Skeletal muscle cell (primary cell): ENCODE results near the gene SCTR.

ENCODE experiments used
- DNase-seq: peaks from one replicate; pipeline ENCODE4 v3.0.0-alpha.2; 2010; ENCODE audit warnings: low read depth
- H3K4me3 ChIP-seq: 2 replicates; pipeline ENCODE4 v1.5.1; 2011; ENCODE audit warnings: low read depth, mild to moderate bottlenecking, control low read depth, low read length, moderate library complexity

SCTR gene

DNA sequence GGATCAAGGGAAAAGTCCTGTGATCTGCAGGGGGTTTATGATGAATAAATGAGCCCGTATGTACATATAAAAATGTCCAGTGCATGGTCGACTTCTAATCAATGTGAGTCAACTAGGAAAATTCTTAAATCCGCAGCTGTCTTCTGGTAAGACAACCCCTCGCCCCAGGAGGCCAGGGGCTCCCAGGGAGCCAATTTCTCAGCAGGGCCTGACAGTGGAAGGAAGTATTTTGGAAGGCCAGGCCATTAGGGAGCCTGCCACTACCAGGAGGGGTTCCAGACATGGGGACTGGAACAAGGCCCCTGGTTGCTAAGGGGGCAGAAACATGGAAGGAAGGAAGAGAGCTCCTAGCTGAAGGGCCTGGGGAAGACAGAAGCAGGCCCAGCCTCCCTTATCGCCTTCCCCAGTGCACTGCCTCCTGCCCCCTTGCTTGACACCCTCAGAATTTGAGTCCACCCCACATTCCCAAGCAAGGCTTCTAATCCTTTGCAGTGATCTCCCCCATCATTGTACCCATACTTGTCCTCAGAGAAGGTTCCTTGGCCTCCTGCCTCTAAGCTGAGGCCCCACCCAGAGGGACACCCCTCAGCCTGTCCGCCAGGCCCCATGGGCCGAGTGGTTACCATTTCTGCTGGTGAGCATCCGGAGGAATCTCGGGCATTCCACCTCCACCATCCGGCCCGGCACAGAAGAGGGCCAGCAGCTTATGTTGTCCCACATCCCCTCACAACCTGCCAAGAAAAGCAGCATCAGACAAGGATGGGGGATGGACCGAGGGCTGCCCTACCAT, 45.9 kb downstream of the SCTR start:
- no peak overlapping the region for H3K4me3 ChIP-seq
- no peak for DNase-seq

DNA sequence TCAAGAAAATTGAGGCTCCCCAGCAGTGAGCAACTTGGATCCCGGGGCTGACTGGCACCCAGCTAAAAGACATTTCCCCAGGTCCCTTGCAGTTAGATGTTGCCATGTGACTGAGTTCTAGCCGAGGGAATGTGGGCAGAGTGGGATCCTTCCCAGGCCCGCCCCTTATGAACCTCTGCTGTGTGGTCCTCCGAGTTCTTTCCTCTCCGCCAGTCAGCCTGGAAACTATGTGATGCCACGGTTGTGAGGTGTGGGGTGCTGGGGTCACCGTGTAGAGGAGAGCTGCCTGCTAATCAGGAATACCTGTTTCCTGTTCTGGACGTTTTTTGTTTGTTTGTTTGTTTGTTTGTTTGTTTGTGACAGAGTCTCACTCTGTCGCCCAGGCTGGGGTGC, 47.2 kb downstream of the SCTR start:
- no peak overlapping the region for H3K4me3 ChIP-seq
- no peak for DNase-seq

DNA sequence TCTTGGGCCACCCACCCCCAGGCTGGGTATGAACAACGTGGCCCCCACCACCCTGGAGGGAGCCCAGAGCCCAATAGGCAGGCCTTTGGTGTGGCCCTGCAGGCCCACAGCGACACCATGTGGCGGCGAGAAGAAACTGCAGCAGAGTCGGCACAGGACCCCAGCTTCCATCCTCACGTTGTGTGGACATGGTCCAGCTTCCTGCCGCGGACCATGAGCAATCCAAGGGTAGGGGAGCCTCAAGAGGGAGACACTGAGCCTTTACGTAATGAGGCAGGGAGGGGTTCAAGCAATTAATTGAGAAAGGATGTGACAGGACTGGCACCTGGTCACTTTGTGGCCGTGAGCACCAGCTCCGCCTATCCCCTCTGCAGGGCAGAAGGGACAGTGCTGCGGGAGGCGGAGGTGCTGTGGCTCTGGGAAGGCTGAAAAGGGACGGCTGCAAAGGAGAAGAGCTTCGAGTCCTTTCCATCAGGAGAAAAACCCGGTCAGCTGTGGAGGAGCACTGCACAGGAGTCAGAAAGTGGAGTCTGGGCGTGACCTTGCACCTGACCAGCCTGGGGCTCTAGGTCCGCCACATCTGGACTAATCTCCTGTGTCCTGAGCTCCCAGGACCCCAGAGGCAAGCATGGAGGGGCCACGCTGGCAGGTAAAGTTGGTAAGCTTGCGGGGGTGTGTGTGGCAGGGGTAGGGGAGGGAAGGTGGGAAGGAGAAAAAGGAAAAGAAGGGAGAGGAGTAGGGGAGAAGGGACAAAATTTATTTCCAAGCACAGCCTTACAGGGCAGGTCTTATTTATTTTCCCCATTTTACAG, 47.8 kb downstream of the SCTR start:
- no peak overlapping the region for H3K4me3 ChIP-seq
- no peak for DNase-seq

DNA sequence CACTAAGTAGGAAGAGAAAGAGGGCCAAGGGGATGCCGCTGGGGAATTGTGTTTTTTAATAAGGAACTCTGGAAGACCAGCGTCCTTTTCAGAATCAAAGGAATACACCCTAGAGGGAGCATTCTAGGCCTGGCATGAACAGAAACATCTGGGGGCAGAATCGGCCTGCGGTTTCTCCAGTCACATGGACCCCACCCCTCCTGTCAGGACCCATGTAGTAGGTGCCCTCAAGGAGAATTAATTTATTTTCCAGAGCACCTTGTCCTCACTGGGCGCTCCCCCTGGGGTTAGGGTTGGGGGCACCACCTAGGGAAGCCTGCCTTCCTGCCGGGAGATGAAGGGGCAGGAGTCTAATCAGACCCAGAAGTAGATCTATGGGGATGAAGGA, 48.4 kb downstream of the SCTR start:
- no peak overlapping the region for H3K4me3 ChIP-seq
- no peak for DNase-seq

DNA sequence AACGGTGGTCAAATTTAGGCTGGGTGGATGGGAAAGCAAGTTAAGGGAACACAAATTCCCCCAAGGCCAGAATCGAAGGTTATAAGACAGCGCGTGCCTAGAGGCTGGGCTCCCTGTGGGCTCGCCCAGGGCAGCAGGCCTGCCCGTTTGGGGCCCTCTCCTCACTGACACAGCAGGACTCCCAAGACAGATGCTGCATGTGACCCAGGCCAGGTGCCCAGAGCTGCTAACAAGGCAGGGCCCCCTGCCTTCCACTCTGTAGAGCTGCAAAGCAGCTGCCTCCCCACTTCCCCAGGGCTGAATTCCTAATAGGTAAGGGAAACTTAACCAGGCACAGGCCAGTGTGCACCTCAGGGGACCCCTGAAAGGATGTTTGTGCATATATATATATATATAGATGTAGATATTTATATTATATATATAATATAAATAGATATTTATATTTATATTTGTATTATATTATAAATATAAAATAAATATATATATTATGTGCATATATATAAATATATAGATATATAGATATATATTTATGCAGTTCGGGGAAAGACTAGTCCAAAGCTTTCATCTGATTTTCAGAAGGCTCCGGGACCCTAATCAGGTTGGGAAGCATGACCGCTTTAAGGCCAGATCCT, 48.9 kb downstream of the SCTR start:
- DNase-seq, result no peak
- H3K4me3 ChIP-seq, result no peak overlapping the region

DNA sequence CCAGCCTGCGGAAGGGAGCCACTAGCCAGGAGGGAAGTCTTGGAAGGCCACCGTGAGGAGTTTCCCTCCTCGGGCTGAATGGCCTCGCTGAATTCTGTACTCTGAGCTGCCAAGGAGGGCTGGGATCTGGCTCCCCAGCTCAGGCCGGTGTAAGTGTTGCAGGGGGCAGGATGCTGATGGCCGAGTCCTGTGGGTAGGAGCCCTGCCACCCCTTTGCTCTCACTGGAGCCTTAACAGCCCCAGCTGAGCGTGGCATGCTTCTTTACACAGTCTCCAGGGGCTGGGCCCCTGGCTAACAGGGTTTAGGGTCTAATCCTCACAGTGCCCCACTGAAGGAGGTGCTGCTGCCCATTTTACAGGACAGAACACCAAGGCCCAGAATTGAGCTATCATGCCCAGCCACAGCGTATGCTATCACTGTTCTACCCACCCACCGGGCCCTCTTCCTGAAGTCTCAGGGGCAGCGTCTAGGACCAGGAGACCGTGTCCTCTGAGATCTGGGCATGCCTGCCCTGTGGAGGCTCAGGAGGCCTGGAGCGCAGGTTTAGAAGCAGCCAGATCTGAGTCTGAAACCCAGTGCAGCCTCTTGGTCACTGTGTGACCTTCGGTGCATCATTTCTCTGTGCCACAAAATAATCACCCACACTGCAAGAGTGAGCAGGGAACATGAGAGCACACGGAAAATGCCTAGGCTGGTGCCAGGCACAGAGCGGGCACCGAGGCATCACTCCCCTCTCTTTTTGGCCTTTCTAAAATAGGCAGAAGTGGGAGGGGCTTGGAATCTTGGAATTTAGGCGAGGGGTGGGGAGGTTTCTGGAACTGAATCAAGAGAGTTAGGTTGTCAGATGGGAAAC, 49.7 kb downstream of the SCTR start:
- H3K4me3 ChIP-seq, result no peak overlapping the region
- DNase-seq, result no peak

DNA sequence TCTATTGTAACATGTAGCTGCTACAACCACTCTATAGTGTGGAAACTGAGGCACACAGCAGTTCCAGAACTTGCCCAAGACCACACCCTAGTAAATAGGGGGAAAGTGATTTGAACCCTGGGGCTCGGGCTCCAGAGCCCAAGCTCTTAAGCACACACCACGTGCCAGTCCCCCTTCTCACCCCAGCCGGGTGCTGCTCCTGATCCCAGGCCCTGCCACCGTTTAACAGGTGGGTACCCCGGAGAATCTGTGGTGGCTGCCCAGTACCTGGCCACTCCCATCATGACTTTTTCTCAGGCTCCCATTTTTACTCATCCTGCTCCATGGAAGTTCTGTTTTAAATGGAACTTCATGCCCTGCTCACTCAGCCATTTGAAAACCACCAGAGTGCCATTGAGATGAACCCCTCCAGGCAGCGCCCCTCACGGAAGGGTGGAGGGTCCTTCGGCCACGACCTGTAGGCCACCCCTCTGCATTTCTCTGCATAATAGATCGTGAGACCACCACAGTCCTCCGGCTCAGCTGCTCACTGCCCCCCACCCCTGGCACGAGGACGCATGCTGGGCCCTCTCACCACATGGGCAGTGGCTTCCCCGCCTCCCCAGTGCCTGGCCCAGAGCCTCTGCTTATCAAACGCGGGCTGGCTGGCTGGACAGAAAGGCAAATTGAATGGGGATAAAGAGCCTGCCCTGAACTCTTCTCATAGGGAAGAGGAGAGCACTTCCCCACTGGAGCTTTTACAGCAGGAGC, 50.5 kb downstream of the SCTR start:
- no peak for DNase-seq
- H3K4me3 ChIP-seq, result no peak overlapping the region

DNA sequence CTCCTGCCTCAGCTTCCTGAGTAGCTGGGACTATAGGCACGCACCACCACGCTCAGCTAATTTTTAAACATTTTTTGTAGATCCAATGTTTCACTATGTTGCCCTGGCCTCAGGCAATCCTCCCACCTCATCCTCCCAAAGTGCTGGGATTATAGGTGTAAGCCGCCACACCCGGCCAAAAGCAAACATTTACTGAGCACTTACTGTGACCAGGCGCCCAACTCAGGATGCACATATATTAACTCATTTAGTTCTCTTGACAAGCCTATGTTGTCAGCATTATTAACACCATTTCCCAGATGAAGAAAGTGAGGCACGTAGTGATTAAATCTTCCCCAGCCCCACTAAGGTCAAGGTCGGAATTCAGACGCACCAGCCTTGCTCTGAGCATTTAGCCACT, 51.5 kb downstream of the SCTR start:
- no peak overlapping the region for H3K4me3 ChIP-seq
- DNase-seq, result no peak

DNA sequence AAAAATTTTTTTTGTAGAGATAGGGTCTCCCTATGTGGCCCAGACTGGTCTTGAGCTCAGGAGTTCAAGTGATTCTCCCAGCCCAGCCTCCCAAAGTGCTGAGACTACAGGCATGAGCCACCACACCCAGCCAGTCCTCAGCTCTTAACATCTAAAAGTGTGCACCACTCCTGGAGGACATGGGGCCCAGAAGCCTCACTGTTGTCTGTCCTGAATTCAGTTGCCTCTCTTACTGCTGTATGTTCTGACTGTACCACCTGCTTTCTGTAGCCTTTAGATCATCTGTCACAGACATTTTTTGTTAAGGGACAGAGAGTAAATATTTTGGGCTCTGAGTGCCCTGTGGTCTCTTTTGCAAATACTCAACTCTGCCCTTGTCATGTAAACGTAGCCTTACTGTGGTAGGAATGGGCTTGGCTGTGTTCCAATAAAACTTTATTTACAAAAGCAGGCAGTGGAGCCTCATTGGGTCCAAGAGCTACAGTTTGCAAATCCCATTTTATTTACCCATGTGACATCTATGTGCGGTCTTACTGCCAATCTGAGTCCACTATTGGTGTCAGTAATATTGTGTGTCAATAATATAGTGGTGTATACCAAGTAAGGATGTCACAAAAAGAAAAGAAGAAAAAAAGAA, 54.5 kb downstream of the SCTR start:
- no peak overlapping the region for H3K4me3 ChIP-seq
- DNase-seq, result no peak

DNA sequence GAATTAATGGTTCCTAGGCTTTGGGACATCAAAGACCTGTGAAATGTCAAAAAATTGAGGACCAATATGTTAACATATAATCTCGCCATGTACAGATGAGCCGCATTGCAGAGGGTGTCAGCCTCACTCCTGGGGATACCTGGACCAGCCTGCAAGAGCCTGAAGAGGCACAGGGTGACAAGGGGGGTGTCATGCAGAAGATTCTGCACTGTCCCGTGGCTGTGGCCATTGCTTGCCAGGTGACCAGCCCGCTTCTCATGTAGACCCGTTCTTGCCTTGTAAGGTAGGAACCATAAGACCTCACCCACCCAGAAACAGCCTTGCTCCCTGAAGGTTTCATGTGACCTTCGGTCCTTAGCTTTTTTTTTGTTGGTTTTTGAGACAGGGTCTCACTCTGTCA, 55.2 kb downstream of the SCTR start:
- DNase-seq, result no peak
- H3K4me3 ChIP-seq, result no peak overlapping the region

DNA sequence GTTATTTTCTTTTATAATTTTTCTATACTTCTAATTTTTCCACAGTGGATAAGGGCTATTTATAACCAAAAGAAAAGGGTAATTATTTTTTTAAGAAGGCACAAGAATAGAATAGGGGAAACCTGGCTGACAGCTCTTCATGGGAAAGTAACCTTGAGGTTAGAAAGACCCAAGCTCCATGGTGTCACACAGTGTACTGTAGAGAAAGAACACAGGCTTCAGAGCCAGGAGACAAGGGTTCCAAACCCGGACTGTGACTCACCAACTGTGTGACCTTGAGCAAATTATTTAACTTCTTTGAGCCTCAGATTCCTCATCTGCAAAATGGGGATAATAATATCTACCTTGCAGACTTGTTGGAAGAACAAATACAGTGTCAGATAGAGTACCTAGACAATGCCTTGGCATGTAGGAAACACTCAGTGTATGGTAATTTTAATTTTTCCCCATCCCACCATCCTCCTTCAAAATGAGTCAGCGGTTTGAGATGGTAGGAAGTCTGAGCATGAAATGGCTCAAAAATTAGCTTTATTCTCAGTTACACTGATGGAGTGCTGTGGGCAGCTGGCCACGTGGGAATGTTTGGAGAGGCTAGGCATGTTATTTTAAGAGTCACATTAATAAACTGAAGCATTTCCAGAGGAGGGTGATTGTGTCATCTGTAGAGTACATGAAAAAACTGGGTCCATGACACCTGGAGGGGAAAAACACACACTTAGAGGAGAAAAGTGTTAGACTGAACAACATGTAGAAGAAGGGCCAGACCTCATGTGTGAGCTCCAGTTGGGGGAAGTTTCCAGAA, 55.9 kb downstream of the SCTR start:
- H3K4me3 ChIP-seq, result no peak overlapping the region
- no peak for DNase-seq

DNA sequence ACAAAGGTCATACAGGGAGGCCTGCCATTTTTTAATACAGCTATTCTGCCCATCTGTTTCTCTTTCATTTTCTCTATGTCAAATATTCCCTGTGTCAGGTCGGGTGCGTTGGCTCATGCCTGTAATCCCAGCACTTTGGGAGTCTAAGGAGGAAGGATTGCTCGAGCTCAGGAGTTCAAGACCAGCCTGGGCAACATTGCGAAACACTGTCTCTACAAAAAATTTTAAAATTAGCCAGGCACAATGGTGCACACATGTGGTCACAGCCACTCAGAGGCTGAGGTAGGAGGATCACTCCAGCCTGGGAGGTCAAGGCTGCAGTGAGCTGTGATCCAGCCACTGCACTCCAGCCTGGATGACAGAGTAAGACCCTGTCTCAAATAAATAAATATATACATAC, 57.9 kb downstream of the SCTR start:
- H3K4me3 ChIP-seq, result no peak overlapping the region
- no peak for DNase-seq

DNA sequence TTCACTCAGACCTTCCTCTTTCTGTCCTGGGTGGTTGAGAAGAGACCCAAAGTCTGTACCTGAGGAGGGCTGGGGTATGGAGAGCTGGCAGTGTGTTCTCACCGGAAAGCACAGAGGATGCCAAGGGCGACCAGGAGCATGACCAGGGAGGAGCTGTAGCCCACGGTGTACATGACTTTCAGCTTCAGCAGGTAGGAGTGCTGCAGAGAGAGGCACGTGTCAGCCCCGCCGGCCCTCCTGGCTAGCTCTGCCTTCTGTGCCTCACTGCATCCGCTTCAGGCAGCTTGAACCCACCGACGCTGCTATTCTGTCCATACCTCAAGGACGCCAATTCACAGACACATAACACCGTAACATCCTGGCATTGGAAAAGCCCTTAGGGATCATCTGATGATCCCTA, 58.6 kb downstream of the SCTR start:
- DNase-seq, result no peak

DNA sequence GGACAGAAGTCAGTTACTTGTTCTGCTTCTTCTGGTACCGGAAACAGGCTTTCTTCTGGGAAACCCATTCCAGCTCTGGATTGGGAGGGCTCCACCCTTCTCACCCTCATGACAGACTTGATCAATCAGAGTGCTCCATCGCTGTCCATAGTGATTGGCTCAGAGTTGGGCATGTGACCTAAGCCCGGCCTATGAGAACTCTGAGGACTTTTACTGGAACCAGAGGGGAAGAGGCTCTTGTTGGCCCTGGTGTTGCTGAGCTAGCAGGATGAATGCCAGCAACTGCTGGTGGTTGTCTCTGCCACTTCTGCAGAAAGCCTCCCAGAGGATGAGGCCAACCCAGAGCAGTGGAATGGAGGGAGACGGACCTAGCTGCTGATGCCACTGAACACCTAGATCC, 59.3 kb downstream of the SCTR start:
- DNase-seq, result no peak

More for the DNA sequence above, 58.6 kb downstream of the SCTR start:
- no peak overlapping the region for H3K4me3 ChIP-seq

DNA sequence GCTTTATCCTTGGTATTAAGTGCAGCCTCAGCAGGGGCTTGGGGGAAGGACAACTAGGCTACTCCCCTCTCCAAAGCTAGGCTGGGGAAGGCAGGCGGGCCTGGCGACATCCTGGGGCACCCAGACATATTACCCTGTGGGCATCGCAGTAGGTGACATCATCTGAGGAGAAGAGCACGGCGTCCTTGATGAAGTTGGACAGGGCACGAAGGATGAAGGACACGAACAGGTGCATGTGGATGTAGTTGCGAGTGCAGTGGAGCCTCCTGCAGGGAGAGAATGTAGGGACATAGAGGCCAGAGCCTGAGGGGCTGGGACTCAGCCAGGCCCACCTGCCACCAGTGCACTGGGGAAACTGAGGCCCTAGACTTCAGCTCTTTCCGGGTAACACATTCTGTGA, 60.3 kb downstream of the SCTR start:
- DNase-seq, result no peak
- no peak overlapping the region for H3K4me3 ChIP-seq

More for the DNA sequence above, 59.3 kb downstream of the SCTR start:
- no peak overlapping the region for H3K4me3 ChIP-seq

DNA sequence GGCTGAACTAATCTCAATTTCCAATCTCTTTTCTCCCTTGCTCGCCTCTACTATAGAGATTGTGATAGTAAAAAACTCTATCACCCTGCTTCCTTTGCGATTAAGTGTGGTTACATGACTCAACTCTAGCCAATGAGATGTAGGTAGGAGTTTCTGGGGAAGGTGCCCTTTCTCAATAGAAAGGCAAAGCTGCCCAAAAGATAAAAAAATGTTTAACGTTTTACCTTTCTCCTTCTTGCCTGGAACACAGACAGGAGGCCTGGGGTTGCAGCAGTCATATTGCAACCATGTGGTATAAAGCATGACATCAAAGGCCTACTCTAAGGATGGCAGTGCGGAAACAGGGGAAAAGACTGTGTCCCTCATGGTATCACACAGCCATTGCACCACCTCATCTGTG, 61.1 kb downstream of the SCTR start:
- DNase-seq, result no peak
- no peak overlapping the region for H3K4me3 ChIP-seq

DNA sequence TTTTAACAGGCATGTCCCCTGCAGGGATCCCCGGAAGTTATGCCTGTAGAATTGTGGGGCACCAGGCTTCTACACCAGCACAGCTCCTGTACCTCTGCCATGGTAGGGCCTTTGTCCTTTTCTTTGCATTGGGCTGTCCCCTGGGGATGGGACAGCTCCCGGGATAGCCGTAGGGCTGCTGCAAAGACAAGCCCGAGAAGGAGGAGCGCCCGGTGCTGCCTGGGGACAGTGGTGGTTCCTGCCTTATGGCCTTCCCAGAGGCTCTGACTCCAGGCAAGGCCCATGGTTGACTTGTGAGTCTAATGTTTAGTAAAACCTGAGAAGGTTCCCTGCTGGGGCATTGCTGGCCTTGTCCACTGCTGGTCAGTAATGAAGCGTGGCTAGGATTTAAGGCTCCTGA, 61.7 kb downstream of the SCTR start:
- no peak overlapping the region for H3K4me3 ChIP-seq
- DNase-seq, result no peak

DNA sequence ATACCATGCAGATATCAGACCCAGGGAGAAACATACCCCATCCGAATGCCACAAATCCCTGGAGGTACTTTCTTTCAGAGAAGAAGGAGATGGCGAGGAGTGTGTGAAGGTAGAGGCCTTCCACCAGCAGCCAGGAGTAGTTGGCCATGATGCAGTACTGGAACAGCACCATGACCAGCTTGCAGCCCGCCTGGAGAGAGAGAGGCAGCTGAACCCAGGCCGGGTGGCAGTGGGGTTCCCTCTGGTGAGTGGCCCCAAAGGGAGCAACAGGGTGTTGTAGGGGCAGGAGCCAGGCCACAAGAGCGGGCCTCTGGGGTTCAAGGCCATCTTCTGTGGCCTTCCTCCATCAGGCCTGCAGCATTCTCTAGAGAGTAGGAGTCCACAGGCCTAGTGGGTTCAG, 62.5 kb downstream of the SCTR start:
- no peak overlapping the region for H3K4me3 ChIP-seq
- DNase-seq, result no peak
